ENCODE results near the gene BPGM.
A peak's percentile ranks its signal among the peaks of the same experiment; 100 is the strongest.

BPGM gene

DNA sequence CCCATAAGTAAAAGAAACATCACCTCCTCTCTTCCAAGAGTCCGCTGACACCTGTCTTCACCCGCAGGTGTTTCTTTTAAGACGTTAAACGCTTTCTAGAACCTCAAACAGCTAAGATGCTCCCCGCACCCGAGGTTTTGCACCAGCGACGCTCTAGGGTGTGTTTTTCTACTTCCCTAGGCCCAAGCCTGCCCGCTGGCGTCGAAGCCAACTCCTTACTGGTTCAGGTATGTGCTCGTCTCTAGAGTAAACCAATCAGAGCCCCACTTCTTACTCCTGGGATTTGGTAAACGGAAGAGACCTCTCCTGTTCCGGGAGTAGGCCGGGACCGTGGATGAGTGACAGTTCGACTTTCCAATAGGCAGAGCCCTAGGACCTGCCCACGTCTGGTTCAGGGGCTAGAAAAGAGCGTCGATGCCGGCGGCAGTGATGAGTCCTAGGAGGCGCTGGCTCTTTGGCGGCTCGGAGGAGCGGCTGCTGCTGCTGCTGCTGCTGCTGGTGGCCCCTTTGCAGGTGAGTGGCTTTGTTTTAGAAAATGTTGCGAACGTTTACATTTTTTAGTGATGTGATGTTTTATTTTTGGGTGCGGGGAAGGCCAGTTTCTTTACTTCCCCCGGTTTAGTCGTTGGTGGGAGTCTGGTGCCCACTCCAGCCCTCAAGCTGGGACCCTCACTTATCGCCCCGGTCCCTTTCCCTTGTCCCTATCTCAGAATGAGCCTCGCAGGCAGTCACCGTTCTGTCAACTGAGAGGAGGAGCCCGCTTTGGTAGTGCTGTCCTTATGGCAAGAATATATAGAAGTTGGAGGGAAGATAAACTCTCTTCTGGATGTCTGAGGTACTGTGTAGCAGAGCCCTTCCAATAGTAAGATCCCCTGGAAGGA, at the start of gene BPGM:
TSS of gene BPGM (plus strand) at position 429 of the 881 bp plus-strand sequence. CDS start 14,655 bp downstream, outside the sequence.
- DNase-seq = peak; percentile 95

DNA sequence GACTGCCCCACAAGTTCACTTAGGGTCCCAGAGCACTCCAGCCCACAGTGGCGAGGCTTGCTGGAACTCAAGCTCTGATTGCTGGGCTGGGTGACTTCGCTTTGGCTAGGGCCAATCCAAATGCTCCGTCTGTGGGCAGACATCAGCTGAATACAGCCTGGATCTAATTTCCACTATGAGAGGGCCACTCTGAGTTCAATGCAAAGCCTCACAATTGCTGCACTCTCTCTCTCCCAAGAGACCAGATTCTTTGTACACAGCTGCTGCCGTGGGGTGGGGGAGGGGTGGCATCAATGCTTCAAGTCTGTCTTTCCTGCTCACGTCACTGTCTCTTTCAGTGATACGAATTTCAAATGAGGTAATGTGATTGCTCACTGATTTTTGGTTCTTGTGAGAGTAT, 47.3 kb upstream of the BPGM start:
- DNase-seq = no peak

DNA sequence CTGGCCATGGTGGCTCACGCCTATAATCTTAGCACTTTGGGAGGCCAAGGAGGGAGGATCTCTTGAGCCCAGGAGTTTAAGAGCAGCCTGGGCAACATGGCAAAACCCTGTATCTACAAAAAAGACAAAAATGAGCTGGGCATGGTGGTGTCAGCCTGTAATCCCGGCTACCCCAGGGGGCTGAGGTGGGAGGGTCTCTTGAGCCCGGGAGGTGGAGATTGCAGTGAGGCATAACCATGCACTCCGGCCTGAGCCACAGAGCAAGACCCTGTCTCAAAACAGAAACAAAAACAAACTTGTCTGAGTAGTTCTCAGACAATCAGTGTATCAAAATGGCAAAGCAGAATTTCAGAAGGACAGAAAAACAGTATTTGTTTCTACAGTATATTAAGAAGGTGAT, 45.2 kb upstream of the BPGM start:
- DNase-seq = no peak

DNA sequence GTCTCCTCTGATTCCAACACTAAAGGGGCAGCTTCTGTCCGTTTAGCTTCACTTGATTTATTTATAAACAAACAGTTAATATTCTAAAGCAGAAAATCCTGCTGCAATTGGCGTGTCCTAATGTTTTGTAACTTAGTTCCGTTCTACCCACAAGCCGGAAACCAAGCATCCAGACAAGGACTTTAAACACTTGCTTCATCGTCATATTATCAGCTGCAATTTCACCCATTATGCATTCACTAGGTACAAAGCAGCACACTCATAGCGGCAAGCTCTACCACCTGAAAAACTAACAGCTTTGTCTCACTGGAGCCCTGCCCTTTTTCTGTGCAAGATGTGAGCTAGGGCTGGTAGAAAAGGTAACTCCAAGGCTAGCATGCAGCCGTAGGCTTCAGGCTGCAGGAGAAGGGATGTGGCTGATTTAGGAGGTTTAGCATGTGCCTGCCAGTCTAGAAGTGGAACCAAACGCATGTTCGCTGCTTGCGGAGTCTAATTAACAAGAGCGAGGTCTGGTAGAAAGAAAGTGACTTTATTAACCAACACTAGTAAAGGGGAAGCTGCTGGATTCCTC, 43.7 kb upstream of the BPGM start:
- no peak for DNase-seq

DNA sequence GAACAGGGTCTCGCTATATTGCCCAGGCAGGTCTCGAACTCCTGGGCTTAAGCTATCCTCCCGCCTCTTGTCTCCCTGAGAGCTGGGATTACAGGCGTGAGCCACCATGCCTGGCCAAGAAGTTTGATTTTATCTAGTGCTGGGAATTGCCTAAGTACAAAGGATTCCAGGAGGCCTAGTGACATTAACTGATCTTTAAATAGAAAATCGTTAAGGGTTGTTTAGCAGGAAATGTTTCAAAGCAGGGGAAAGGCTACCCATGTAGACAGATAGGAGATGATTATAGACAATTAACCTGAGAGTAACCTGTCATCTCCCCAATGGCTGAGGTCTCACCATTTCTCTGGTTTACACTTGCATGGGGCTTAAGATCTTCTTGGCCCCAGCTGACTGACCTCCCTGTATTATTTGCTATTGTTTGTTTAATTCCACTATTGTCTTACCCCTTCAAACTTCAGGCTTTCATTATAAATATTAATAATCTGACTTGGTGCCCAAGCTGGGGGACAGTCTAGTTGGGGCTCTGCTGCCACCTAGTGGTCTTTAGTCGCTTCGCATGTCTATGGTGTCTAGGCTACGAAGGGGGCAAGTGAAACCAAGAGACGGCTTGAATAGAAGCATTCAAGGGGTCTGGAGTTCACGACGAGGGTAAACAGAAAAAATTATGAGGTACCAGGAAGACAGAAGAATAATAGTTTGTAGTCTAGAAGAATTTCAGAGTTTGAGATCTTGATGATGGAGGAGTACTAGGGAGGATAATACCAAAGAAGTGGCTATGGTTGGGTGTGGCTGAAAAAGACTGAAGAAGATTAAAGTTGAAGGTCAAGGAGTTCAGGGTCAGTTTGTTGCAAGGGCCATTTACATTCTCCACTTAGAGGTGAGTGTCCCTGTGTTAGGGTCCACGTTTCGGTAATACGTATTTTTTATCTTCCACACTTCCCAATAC, 40.4 kb upstream of the BPGM start:
- no peak for DNase-seq

DNA sequence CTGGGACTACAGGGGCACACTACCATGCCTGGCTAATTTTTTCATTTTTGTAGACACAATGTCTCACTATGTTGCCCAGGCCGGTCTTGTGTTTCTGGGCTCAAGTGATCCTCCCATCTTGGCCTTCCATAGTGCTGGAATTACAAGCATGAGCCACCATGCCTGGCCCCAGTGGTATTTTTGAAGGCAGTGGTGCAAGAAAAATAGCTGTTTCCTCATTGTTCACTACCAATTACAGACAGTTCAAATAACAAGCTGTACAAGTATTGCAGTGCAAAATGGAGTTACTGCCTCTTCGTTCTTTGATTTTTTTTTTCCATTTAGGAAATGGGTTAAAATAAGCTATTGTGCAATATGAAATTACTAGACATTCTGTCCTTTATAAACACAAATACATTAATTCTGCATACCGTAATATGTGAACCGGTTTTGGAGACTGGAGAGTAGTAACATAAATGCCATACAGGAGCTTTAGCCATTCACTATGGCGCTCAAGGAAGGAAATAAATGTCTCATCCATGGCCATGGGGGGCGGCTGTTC, 35.0 kb upstream of the BPGM start:
- DNase-seq = no peak

DNA sequence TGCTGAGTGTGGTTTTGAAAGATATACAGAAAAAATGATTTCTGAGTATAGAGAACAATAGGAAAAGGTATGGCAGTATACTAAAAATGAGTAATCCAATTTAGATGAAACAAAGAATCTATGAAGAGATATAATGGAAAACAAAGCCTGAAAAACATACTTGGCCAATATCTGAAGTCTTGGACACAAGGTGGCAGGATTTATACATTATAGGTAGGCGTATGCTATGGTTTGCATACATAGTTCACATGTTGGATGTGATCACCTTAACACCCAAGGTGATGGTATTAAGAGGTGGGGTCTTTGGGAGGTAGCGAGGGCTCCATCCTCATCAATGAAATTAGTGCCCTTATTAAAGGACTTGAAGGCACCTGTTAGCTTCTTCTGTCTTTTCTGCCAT, 34.5 kb upstream of the BPGM start:
- no peak for DNase-seq

DNA sequence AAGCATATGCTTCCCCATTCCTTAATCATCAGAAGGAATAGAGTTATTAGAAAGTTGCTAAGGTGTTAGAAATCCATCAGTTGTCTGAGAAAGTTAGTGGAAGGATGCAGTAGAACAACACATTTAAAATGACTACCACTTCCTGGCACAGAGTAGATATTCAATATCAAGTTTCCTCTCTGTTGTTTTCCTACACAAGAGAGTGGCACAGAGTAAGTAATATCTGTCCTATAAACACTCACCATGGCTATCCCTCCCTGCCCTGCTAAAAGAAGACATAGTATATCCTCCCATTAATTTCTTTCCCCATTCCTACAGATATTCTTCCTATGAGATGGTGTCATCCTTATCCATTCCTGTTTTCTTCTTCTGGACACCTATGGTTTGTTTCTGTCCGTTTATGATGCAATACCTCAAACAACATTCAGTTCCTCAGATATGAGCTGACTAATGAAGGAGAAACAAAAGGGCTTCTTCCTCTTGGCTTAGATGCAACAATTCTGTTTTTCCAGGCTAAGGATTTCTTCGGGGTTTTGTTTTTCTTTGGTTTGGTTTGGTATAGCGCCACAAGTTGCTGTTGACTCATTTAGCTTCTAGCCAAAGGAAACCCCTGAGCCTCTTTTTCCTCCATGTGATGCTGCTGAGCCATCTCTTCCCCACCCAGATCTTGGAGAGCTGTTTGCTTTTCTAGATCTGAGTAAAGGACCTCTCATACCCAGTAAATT, 32.9 kb upstream of the BPGM start:
- peak; percentile 49 for DNase-seq

DNA sequence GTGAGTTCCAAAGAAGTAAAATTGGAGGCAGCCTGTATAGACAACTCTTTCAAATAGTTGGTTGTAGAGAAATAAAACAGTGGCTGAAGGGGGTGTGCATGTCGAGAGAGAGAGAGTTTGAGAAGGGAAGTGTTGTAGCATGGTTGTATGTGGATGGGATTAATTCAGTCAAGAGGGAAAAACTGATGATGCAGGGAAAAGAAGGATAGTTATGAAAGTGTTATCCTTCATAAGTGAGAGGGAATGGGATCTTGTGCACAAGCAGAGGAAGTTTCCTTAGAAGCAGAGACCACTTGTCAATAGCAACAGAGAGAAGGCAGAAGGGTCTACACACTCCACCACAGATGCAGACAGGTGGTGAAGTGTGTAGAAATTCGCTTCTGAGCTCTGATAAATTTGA, 30.0 kb upstream of the BPGM start:
- no peak for DNase-seq

DNA sequence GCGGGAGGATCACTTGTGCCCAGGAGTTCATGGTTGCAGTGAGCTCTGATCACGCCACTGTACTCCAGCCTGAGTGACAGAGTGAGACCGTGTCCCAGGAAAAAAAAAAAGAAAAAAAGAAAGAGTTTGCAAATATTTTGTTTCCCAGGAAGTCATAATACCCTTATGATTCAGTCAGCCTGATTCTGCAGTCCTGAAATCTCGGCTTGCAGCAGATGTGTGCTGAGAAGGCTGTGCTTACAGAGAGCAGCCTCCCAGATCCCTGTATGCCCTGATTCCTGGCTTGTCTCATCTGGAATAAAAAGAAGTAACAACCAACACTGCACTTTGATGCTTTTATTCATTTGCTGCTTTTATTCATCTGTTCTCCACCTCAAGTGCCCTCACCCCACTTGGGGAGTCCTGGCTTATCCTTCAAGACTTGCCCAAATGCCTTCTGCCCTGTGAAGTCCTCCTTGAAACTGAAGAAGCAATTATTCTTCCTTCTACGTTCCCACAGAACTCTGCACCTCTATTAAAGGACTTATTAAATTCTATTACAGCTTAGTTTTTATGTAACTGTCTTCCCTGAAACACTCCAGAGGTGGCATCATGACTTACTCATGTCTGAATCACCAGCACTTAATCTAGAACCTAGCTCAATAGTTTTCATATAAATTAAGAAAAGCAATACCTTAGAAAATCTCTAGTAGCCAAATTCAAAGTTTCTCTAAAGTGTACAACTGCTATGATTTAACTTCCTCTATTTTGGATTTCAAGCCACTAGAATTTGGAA, 27.7 kb upstream of the BPGM start:
- DNase-seq = no peak

DNA sequence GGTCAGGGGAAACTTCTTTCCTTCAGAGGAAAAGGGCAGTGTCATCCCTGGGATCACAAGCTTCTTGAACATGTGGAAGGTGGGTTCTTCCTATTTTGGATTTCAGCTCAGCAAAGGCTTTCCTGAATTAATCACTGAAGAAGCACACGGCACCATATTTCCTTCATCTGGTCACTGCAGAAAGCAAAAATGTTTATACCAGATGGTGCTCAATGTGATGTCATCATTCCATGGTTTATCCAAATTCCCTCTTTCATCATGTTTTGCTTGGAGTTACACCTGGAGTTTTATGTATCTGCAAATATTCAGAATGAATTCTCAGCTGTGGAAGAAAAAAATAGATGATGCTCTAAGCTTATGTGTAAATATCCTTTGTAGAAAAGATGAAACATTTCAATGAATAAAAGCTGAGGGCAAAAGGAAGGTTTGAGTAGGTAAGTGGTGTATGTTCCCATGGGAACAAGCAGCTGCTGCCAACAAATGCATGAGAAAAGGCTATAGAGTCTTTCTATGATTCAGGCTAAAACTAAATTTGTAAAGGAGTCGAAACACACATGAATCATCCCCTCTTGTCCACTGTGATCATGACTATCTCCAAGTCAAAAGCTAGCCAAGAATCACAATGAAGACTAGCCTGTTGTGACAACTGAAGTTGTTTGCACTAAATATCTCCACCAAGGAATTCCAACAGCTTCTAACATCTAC, 26.9 kb upstream of the BPGM start:
- no peak for DNase-seq

DNA sequence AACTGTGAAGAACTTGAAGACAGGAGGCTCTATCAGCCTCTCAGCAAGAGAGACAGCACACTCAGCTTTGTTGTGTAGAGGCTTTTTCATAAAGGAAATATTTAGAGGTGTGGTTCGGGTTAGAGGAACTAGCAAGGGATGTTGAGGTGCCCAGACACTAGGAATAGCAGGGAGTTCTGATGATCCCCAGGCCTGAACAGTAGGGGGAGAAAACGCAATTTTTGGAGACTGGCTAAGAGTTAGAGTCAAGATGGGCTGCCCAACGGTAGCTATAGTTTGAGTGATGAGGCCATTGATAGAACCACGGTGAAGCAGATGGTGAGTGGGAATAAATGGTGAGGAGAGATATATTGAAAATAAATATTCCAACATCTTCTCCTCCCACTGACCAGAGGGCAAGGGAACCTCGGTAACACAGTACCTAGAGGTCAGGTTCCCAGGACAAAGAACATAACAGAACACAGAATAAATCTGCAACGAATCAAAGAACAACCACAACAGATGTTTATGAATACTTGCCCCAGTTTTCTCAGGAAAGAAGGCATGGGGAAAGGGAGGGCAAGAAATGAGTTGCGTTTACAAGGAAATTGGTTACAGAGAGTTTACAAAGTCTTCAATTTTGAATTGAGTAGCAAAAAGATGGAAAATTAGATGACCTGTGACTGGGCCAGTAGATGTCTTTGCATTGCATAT, 24.2 kb upstream of the BPGM start:
- no peak for DNase-seq

DNA sequence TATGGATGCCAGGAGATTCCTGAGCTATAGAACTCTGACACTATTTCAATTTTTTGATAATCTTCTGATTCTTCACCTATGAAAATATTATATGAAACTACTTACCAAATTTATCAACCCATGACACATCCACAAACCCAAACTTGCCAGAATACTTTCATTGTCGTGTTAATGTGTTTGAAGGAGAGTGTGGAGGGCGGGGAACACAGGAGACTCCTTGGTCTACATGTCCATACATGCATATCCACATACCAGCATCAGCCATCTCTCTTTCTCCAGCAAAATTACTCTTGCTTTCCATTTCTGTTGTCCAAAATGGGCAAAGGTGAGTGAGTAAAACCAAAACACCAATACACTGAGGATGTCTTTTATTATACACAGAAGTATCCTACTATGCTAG, 23.5 kb upstream of the BPGM start:
- no peak for DNase-seq

DNA sequence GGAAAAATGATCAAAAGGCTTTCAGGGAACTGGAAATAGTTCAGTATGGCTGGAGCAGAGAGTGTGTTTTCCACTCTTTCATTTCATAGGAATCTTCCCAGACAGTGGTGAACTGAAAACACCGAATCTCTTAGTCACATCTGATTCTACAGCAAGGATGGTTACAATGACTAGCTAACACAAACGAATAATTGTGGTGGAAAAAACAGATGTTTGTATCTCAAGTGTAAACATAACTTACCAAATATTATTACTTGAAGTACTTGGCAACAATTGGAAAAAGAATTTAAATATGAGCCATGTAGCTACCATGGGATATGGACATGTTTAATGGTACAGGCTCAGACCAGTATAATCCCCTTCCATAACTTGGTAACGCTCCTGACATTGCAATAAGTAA, 21.1 kb upstream of the BPGM start:
- DNase-seq = no peak

DNA sequence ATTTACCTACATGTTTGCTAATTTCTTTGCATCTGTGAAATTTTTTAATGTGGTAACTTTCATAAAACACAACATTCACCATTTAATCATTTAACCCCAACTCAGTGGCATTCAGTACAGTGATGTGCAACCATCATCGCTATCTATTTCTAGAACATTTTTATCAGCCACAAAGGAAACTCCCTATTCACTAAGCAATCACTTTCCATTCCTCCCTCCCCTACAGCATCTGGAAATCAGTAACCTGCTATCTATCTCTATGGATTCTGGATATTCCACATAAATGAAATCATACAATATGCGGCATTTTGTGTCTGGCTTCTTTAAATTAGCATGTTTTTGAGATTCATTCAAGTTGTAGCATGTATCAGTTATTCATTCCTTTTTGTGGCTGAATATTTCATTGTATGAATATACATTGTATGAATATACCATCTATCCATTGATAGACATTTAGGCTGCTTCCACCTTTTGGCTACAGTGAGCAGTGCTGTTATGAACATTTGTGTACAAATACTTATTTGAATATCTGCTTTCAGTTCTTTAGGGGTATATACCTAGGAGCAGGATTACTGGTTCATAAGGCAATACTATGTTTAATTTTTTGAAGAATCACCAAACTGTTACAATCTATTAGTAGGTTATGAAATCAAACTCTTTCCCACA, 19.4 kb upstream of the BPGM start:
- no peak for DNase-seq

DNA sequence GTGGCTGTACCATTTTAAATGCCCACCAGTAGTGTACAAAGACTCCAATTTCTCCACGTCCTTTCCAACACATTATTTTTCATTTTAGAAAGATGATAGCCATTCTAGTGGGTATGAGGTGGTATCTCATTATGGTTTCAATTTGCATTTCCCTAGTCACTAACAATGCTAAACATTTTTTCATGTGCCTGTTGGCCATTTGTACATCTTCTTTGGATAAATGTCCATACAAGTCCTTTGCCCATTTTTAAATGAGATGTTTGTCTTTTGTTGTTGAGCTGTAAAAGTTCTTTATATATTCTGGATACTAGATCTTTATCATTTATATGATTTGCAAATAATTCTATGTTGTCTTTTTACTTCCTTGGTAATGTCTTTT, 18.9 kb upstream of the BPGM start:
- DNase-seq = no peak

DNA sequence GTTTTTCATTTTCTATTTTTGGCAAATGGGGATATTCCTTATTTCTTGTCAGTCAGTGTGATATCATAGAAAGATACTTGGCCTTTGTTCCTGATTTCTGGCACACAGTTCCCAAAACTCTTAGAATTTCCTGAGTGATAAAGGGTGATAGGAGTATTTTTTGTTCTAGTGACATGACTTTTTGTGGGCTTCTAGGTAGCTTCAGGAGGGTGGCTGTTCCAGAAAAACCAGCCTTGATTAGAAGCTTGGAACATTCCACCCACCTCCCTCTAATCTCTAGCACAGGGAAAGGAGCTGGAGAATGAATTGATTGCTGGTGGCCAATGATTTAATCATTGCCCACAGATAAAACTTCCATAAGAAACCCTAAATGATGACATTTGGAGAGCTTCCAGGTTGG, 17.2 kb upstream of the BPGM start:
- DNase-seq = no peak

DNA sequence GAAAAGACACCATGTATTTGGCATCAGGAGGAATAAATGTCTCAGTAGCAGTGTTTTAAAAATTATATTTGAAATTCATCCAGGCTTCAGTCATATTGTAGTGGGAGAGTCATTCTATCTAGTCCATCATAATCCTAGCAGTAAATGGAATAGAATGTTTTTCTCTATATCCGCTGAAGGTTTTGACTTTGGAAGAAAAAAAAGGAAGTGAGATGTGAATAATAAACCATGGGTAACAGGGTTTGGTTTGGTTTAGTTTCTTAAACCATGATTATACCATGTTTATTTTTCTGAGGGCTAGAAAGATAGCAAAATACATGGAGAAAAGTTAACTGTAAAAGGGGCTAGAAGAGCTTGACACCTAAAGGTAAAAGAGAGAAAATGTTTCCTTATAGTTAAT, 16.4 kb upstream of the BPGM start:
- no peak for DNase-seq

DNA sequence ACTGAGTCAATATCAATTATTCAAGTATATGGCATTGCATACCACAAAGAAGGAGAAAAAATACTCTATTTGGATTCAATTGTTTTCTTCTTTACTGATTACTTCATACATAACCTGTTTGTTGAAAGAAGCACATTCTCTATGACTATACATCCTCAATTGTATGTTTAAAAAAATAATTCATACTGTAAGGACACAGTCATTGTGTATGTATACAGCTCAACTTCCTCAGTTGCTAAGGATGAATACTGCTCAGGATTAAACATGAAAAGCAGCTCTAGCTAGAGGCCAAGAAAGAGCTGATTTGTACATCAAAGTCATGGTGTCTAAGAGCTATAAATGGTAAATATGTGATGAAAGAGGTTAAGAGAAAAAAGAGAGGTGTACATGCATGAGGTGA, 15.8 kb upstream of the BPGM start:
- no peak for DNase-seq

DNA sequence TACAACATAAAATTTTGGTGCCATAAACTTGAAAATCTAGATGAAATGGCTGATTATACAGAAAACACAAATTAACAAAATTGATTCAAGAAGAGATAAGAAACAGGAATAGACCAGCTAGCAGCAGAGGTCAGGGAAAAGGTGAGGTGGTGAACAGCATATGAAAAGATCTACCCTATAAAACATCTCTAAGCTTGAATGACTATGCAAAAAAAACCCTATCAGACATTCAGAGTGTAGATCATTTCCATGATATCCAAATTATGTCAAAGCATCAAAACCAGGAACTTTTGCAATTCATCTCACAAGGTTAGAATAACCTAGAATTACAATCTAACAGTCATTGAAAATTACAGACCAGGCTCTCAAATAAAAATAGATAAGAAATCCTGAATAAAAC, 14.6 kb upstream of the BPGM start:
- DNase-seq = no peak
